WTC11 (cell line): ENCODE results near the gene SLC11A1.

Source experiments
- CTCF ChIP-seq: fragments of 200-600 bp; IDR thresholded peaks from 2 replicates; pipeline ENCODE4 v1.8.0; 2022; ENCODE audit warnings: antibody characterized with exemption
- JUN ChIP-seq: sonication (generic); formaldehyde crosslinking; IDR thresholded peaks from 2 replicates; pipeline ENCODE4 v1.8.0; 2023; ENCODE audit warnings: mild to moderate bottlenecking, missing genetic modification reagents
- MLX ChIP-seq: sonication (generic); formaldehyde crosslinking; IDR thresholded peaks from 2 replicates; pipeline ENCODE4 v1.8.1; 2023; ENCODE audit warnings: mild to moderate bottlenecking, missing genetic modification reagents, moderate library complexity
- NR3C1 ChIP-seq: sonication (generic); formaldehyde crosslinking; conservative IDR thresholded peaks from 2 replicates; pipeline ENCODE4 v1.8.1; 2023; ENCODE audit warnings: low read depth, mild to moderate bottlenecking, missing genetic modification reagents

GRCh38 chr2:218444692-218445357 is 62.8 kb downstream of the SLC11A1 start:
- TF ChIP-seq MLX (CRISPR knock-in tag) (no peak), CTCF (no peak), JUN (CRISPR knock-in tag) (no peak), NR3C1 (CRISPR knock-in tag) (no peak)
